Measurements from ENCODE around the gene SMC6.

DNA sequence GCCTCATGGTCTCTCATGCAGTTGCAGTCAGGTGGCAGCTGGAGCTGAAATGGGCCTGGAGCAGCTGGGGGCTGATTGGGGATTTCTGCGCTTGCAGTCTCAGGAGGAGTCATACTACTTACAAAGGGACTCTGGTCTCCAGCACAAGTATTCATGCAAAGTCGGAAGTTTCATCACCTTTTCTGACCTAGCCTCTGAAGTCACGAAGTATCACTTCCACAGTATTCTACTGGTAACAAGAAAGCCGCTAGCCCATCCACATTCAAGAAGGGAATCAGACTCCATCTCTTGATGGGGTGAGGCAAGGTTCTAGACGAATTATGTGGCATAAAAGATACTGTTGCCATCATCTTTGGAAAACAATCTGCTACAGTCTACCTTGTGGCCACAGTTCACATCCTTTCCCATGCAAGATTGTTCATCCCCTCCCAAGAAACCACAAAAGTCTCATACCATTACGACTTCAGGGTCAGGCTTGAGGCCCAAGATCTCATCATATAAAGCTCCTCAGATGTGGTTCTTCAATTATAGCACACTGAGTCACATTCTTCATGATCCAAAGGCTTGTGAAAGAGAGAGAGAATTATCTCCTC, 95.3 kb downstream of the SMC6 start:
- TF ChIP-seq, protein P1, sequence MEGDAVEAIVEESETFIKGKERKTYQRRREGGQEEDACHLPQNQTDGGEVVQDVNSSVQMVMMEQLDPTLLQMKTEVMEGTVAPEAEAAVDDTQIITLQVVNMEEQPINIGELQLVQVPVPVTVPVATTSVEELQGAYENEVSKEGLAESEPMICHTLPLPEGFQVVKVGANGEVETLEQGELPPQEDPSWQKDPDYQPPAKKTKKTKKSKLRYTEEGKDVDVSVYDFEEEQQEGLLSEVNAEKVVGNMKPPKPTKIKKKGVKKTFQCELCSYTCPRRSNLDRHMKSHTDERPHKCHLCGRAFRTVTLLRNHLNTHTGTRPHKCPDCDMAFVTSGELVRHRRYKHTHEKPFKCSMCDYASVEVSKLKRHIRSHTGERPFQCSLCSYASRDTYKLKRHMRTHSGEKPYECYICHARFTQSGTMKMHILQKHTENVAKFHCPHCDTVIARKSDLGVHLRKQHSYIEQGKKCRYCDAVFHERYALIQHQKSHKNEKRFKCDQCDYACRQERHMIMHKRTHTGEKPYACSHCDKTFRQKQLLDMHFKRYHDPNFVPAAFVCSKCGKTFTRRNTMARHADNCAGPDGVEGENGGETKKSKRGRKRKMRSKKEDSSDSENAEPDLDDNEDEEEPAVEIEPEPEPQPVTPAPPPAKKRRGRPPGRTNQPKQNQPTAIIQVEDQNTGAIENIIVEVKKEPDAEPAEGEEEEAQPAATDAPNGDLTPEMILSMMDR (IDR thresholded peaks at IDR 0.05 in 4 of 5, conservative IDR thresholded peaks at IDR 0.05 in 1 of 5): no peak
- TF ChIP-seq POLR2A (IDR thresholded peaks at IDR 0.05): no peak
